ENCODE data around the gene ERBB4.
A peak's percentile ranks its signal among the peaks of the same experiment; 100 is the strongest.

ERBB4 gene

GRCh38 chr2:212547716-212548454 lies 9.3 kb upstream of the ERBB4 start (continued):
- no peak for TF ChIP-seq ZNF8 (CRISPR knock-in tag; IDR thresholded peaks at IDR 0.05)
- TF ChIP-seq ZC3H10 (CRISPR knock-in tag; IDR thresholded peaks at IDR 0.05) = no peak
- TF ChIP-seq CSDC2 (CRISPR knock-in tag; IDR thresholded peaks at IDR 0.05) = no peak
- TF ChIP-seq OSR1 (CRISPR knock-in tag; IDR thresholded peaks at IDR 0.05) = no peak
- TF ChIP-seq, protein P1, sequence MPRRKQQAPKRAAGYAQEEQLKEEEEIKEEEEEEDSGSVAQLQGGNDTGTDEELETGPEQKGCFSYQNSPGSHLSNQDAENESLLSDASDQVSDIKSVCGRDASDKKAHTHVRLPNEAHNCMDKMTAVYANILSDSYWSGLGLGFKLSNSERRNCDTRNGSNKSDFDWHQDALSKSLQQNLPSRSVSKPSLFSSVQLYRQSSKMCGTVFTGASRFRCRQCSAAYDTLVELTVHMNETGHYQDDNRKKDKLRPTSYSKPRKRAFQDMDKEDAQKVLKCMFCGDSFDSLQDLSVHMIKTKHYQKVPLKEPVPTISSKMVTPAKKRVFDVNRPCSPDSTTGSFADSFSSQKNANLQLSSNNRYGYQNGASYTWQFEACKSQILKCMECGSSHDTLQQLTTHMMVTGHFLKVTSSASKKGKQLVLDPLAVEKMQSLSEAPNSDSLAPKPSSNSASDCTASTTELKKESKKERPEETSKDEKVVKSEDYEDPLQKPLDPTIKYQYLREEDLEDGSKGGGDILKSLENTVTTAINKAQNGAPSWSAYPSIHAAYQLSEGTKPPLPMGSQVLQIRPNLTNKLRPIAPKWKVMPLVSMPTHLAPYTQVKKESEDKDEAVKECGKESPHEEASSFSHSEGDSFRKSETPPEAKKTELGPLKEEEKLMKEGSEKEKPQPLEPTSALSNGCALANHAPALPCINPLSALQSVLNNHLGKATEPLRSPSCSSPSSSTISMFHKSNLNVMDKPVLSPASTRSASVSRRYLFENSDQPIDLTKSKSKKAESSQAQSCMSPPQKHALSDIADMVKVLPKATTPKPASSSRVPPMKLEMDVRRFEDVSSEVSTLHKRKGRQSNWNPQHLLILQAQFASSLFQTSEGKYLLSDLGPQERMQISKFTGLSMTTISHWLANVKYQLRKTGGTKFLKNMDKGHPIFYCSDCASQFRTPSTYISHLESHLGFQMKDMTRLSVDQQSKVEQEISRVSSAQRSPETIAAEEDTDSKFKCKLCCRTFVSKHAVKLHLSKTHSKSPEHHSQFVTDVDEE (CRISPR knock-in tag; IDR thresholded peaks at IDR 0.05) = no peak
- TF ChIP-seq TCF4 (CRISPR knock-in tag; IDR thresholded peaks at IDR 0.05; ENCODE audit: borderline replicate concordance) = no peak
- TF ChIP-seq GLIS3 (CRISPR knock-in tag; IDR thresholded peaks at IDR 0.05) = no peak
- TF ChIP-seq ZFP3 (CRISPR knock-in tag; IDR thresholded peaks at IDR 0.05) = no peak

- TF ChIP-seq CSDC2 (CRISPR knock-in tag; IDR thresholded peaks at IDR 0.05) (no peak), POU6F1 (CRISPR knock-in tag; IDR thresholded peaks at IDR 0.05; ENCODE audit: borderline replicate concordance, low read depth) (no peak), TOX (CRISPR knock-in tag; IDR thresholded peaks at IDR 0.05; ENCODE audit: borderline replicate concordance) (no peak), ESRRG (CRISPR knock-in tag; IDR thresholded peaks at IDR 0.05) (no peak), RARB (CRISPR knock-in tag; IDR thresholded peaks at IDR 0.05) (no peak), ARNTL (CRISPR knock-in tag; IDR thresholded peaks at IDR 0.05; ENCODE audit: borderline replicate concordance, low read depth) (no peak), PPARA (CRISPR knock-in tag; IDR thresholded peaks at IDR 0.05; ENCODE audit: borderline replicate concordance) (no peak), CSRNP3 (CRISPR knock-in tag; IDR thresholded peaks at IDR 0.05) (no peak), ISL1 (CRISPR knock-in tag; IDR thresholded peaks at IDR 0.05) (peak; percentile 82)
- TF ChIP-seq, protein P1 (CRISPR knock-in tag; IDR thresholded peaks at IDR 0.05) = 0 out of 2 replicates have a peak, but pooled peaks have one; percentile 17
- no peak for ATAC-seq
These were observed 8.1 kb upstream of the ERBB4 start for GRCh38 chr2:212546669-212547068.

- ATAC-seq = no peak
- TF ChIP-seq, protein P1 (CRISPR knock-in tag; IDR thresholded peaks at IDR 0.05) = no peak
- TF ChIP-seq SNAI2 (CRISPR knock-in tag; IDR thresholded peaks at IDR 0.05) (no peak), POU6F1 (CRISPR knock-in tag; IDR thresholded peaks at IDR 0.05; ENCODE audit: borderline replicate concordance, low read depth) (no peak), GLIS3 (CRISPR knock-in tag; IDR thresholded peaks at IDR 0.05) (no peak), ZNF565 (CRISPR knock-in tag; conservative IDR thresholded peaks at IDR 0.05; ENCODE audit: low read depth) (no peak), ZC3H10 (CRISPR knock-in tag; IDR thresholded peaks at IDR 0.05) (no peak), BACH2 (CRISPR knock-in tag; IDR thresholded peaks at IDR 0.05; ENCODE audit: borderline replicate concordance) (no peak), OSR1 (CRISPR knock-in tag; IDR thresholded peaks at IDR 0.05) (no peak), TOX (CRISPR knock-in tag; IDR thresholded peaks at IDR 0.05; ENCODE audit: borderline replicate concordance) (no peak)
- TF ChIP-seq, protein P2, sequence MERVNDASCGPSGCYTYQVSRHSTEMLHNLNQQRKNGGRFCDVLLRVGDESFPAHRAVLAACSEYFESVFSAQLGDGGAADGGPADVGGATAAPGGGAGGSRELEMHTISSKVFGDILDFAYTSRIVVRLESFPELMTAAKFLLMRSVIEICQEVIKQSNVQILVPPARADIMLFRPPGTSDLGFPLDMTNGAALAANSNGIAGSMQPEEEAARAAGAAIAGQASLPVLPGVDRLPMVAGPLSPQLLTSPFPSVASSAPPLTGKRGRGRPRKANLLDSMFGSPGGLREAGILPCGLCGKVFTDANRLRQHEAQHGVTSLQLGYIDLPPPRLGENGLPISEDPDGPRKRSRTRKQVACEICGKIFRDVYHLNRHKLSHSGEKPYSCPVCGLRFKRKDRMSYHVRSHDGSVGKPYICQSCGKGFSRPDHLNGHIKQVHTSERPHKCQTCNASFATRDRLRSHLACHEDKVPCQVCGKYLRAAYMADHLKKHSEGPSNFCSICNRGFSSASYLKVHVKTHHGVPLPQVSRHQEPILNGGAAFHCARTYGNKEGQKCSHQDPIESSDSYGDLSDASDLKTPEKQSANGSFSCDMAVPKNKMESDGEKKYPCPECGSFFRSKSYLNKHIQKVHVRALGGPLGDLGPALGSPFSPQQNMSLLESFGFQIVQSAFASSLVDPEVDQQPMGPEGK (CRISPR knock-in tag; IDR thresholded peaks at IDR 0.05; ENCODE audit: borderline replicate concordance) = no peak
These were observed 1.7 kb upstream of the ERBB4 start for GRCh38 chr2:212540341-212540740.

Measured in SK-N-SH treated with all-trans-retinoic acid at 6 μM for 48 hours (cell line).